HCT116 (cell line): Measurements from ENCODE around the gene C10orf90. TPM values are rescaled to one million over a fixed set of nuclear protein-coding genes. Genes with fewer than 3 reads are reported as not detected.

Source experiments
- ATAC-seq: fragments of 200-7000 bp; cut with Tn5 transposase; 2 replicates; pipeline ENCODE4 v1.9.1; 2020; ENCODE audit warnings: mild to moderate bottlenecking, moderate library complexity
- BruUV-seq: library from RNA; stranded (reverse); fragments of 400-500 nt; replicated peaks from 2 replicates; lab custom pipeline; 2021; lab: Mats Ljungman, UMichigan
- CTCF ChIA-PET: fragments of 300-600 bp; sonication (Branson Sonifier 250); formaldehyde crosslinking; loops from one replicate; lab custom pipeline; 2021; ENCODE audit warnings: antibody characterized with exemption; lab: Charles Lee
- POLR2A ChIA-PET: fragments of 300-600, 350-600 bp; sonication (Branson Sonifier 250); formaldehyde crosslinking; loops from one replicate; lab custom pipeline; 2021; ENCODE audit warnings: antibody characterized with exemption; lab: Charles Lee
- RAD21 ChIA-PET, 2 experiments: fragments of 300-600 bp; sonication (Branson Sonifier 250); formaldehyde crosslinking; loops; one replicate each; lab custom pipeline; 2023; ENCODE audit warnings: low total read pairs in 2 of 2; ENCODE audit not compliant: uncharacterized antibody in 2 of 2, unreplicated experiment in 2 of 2, low non-redundant PET in 1 of 2; lab: Charles Lee
- DNase-seq: peaks from one replicate; pipeline ENCODE4 v3.0.0-alpha.2; 2010; ENCODE audit warnings: low read depth, low spot score
- H2AFZ ChIP-seq: fragments of 200-600 bp; shearing (Covaris generic), sonication (generic); 2 replicates; pipeline ENCODE4 v1.6.1; 2017; ENCODE audit warnings: low read depth, mixed run types, mixed read lengths, antibody characterized with exemption, low read length; ENCODE audit not compliant: poor library complexity, severe bottlenecking
- H3K27ac ChIP-seq: 2 replicates; pipeline ENCODE4 v1.5.1; 2012; ENCODE audit warnings: low read depth, low read length
- H3K27me3 ChIP-seq: fragments of 200-600 bp; sonication (generic); 2 replicates; pipeline ENCODE4 v1.6.1; 2016; ENCODE audit warnings: mixed run types, low read length, mixed read lengths; ENCODE audit not compliant: insufficient read depth
- H3K36me3 ChIP-seq, 2 experiments: fragments of 200-500 bp in 1 of 2; fragments of 200-600 bp in 1 of 2; sonication (Bioruptor generic) in 1 of 2; sonication (generic) in 1 of 2; 2 replicates each; pipeline versions ENCODE4 v1.5.1 to v1.6.1; 2014 to 2016; ENCODE audit warnings: low read length in 2 of 2, inconsistent platforms in 1 of 2, mixed read lengths in 1 of 2, mixed run types in 1 of 2; ENCODE audit not compliant: insufficient read depth in 2 of 2, control insufficient read depth in 1 of 2
- H3K4me1 ChIP-seq, 2 experiments: fragments of 200-600 bp in 1 of 2; sonication (generic) in 1 of 2; 2 replicates each; pipeline versions ENCODE4 v1.5.1 to v1.6.1; 2012 to 2017; ENCODE audit warnings: low read length in 2 of 2, inconsistent platforms in 1 of 2, mild to moderate bottlenecking in 1 of 2, mixed read lengths in 1 of 2, mixed run types in 1 of 2, moderate library complexity in 1 of 2; ENCODE audit not compliant: insufficient read depth in 2 of 2, control insufficient read depth in 1 of 2
- H3K4me2 ChIP-seq: fragments of 200-600 bp; sonication (generic); 2 replicates; pipeline ENCODE4 v1.6.1; 2017; ENCODE audit warnings: mixed run types, low read length, mixed read lengths
- H3K4me3 ChIP-seq, 2 experiments: fragments of 200-600 bp in 1 of 2; sonication (generic) in 1 of 2; replicated peaks in 1 of 2; 2 replicates each; pipeline ENCODE4 v1.5.1; 2011 to 2016; ENCODE audit warnings: low read length in 2 of 2, control low read depth in 1 of 2, low read depth in 1 of 2, mild to moderate bottlenecking in 1 of 2, mixed read lengths in 1 of 2, mixed run types in 1 of 2
- H3K79me2 ChIP-seq: fragments of 200-600 bp; sonication (generic); 2 replicates; pipeline ENCODE4 v1.6.1; 2017; ENCODE audit warnings: mild to moderate bottlenecking, mixed run types, low read length, moderate library complexity, mixed read lengths; ENCODE audit not compliant: insufficient read depth
- H3K9ac ChIP-seq: fragments of 200-600 bp; sonication (generic); 2 replicates; pipeline ENCODE4 v1.6.1; 2016; ENCODE audit warnings: low read length, mixed read lengths
- H3K9me2 ChIP-seq: fragments of 200-600 bp; sonication (generic), shearing (Covaris generic); 2 replicates; pipeline ENCODE4 v1.6.1; 2017; ENCODE audit warnings: mixed run types, mild to moderate bottlenecking, moderate library complexity; ENCODE audit not compliant: insufficient read depth
- H3K9me3 ChIP-seq, 2 experiments: fragments of 200-500 bp in 1 of 2; fragments of 200-600 bp in 1 of 2; sonication (Bioruptor generic) in 1 of 2; sonication (generic) in 1 of 2; 2 replicates each; pipeline ENCODE4 v1.6.1; 2014 to 2017; ENCODE audit warnings: low read length in 2 of 2, mixed read lengths in 2 of 2, inconsistent platforms in 1 of 2, low read depth in 1 of 2, mild to moderate bottlenecking in 1 of 2, mixed run types in 1 of 2, moderate library complexity in 1 of 2; ENCODE audit not compliant: control insufficient read depth in 1 of 2, insufficient read depth in 1 of 2
- H4K20me1 ChIP-seq: fragments of 200-600 bp; sonication (generic), shearing (Covaris generic); 2 replicates; pipeline ENCODE4 v1.6.1; 2017; ENCODE audit warnings: mixed run types, mild to moderate bottlenecking, moderate library complexity; ENCODE audit not compliant: insufficient read depth
- ATF3 ChIP-seq: IDR thresholded peaks from 2 replicates; pipeline ENCODE4 v1.6.1; 2012
- CBX3 ChIP-seq: IDR thresholded peaks from 2 replicates; pipeline ENCODE4 v1.6.1; 2012; ENCODE audit warnings: low read depth
- CEBPB ChIP-seq: IDR thresholded peaks from 2 replicates; pipeline ENCODE4 v1.6.1; 2012; ENCODE audit warnings: low read depth
- CTCF ChIP-seq, 3 experiments: fragments of 200-600 bp in 1 of 3; sonication (generic) in 1 of 3; IDR thresholded peaks in 2 of 3; conservative IDR thresholded peaks in 1 of 3; 2 replicates each; pipeline ENCODE4 v1.5.1; 2012 to 2017; ENCODE audit warnings: low read depth in 2 of 3, low read length in 2 of 3, antibody characterized with exemption in 1 of 3, borderline replicate concordance in 1 of 3, control low read depth in 1 of 3, mild to moderate bottlenecking in 1 of 3, mixed read lengths in 1 of 3, mixed run types in 1 of 3, moderate library complexity in 1 of 3; ENCODE audit not compliant: insufficient read depth in 1 of 3
- EGR1 ChIP-seq: IDR thresholded peaks from 2 replicates; pipeline ENCODE4 v1.6.1; 2012; ENCODE audit warnings: low read depth
- ELF1 ChIP-seq: IDR thresholded peaks from 2 replicates; pipeline ENCODE4 v1.6.1; 2012; ENCODE audit warnings: low read depth, borderline replicate concordance
- EZH2 ChIP-seq: fragments of 200-600 bp; sonication (generic); IDR thresholded peaks from 2 replicates; pipeline ENCODE4 v1.6.1; 2017; ENCODE audit warnings: antibody characterized with exemption, mixed run types
- EZH2phosphoT487 ChIP-seq: fragments of 200-600 bp; IDR thresholded peaks from 2 replicates; pipeline ENCODE4 v1.6.1; 2018; ENCODE audit warnings: antibody characterized with exemption, borderline replicate concordance
- FOSL1 ChIP-seq: IDR thresholded peaks from 2 replicates; pipeline ENCODE4 v1.6.1; 2012; ENCODE audit warnings: low read depth
- JUND ChIP-seq: IDR thresholded peaks from 2 replicates; pipeline ENCODE4 v1.6.1; 2012
- POLR2AphosphoS5 ChIP-seq: IDR thresholded peaks from 2 replicates; pipeline ENCODE4 v1.6.1; 2011; ENCODE audit warnings: mild to moderate bottlenecking, low read depth, low read length, moderate library complexity
- SIN3A ChIP-seq: IDR thresholded peaks from 2 replicates; pipeline ENCODE4 v1.6.1; 2012; ENCODE audit warnings: low read depth
- SP1 ChIP-seq: IDR thresholded peaks from 2 replicates; pipeline ENCODE4 v1.6.1; 2012; ENCODE audit warnings: low read depth
- SRF ChIP-seq: IDR thresholded peaks from 2 replicates; pipeline ENCODE4 v1.6.1; 2012; ENCODE audit warnings: low read depth
- TCF7L2 ChIP-seq: IDR thresholded peaks from 2 replicates; pipeline ENCODE4 v1.7.0; 2011; ENCODE audit warnings: borderline replicate concordance, inconsistent platforms; ENCODE audit not compliant: insufficient read depth, insufficient read length; ENCODE audit errors: extremely low read depth
- ZBTB33 ChIP-seq: IDR thresholded peaks from 2 replicates; pipeline ENCODE4 v1.6.1; 2011; ENCODE audit warnings: mild to moderate bottlenecking, low read length, moderate library complexity; ENCODE audit not compliant: insufficient replicate concordance; ENCODE audit errors: extremely low read depth
- ZFX ChIP-seq: fragments of 450-650 bp; IDR thresholded peaks from 2 replicates; pipeline ENCODE4 v1.6.1; 2017
- intact Hi-C: fragments of 100-400 bp; cut with micrococcal nuclease; formaldehyde crosslinking; loops from 2 replicates; pipeline ENCODE4 v1.10.0; 2022
- total RNA-seq: library from RNA; stranded (reverse); gene quantifications from one replicate; pipeline ENCODE4 v1.2.1, GENCODE V29; 2021; ENCODE audit not compliant: unreplicated experiment

The C10orf90 gene
- total RNA-seq, 1 experiment from 2014 or later, result not detected

- H3K27ac ChIP-seq, result no peak overlapping the region
- intact Hi-C loops, result no loop called here
- no TSS peak for BruUV-seq
- no peak overlapping the region for H3K4me2 ChIP-seq
- no peak for TF ChIP-seq ATF3
- TF ChIP-seq EGR1, result no peak
- no peaks in the 10 kb centered on the region for H3K36me3 ChIP-seq
- no peaks in the 10 kb centered on the region for H4K20me1 ChIP-seq
- H3K4me1 ChIP-seq, result no peaks in the 10 kb centered on the region
- no peak overlapping the region for H3K4me3 ChIP-seq
- ATAC-seq, result no peak
- H3K9me3 ChIP-seq, result no peaks in the 10 kb centered on the region
- peaks cover 55% of the 10 kb centered on the region for H3K27me3 ChIP-seq
- H3K9me2 ChIP-seq, result no peaks in the 10 kb centered on the region
- ChIA-PET CTCF (no interaction called here), POLR2A (no interaction called here), RAD21 (no interaction called here)
- H3K79me2 ChIP-seq, result no peaks in the 10 kb centered on the region
- DNase-seq, result no peak
- no peak overlapping the region for H2AFZ ChIP-seq
- H3K9ac ChIP-seq, result no peak overlapping the region
Observed at GRCh38 chr10:126704649-126705048, 34.2 kb upstream of the C10orf90 start.

- RAD21 ChIA-PET, result no interaction called here
- no peaks in the 10 kb centered on the region for H3K9me3 ChIP-seq
- no peaks in the 10 kb centered on the region for H3K4me1 ChIP-seq
- no peak overlapping the region for H3K4me3 ChIP-seq
- intact Hi-C loops, result no loop called here
- POLR2A ChIA-PET, result no interaction called here
- no peak overlapping the region for H3K27ac ChIP-seq
- DNase-seq, result no peak
- no peaks in the 10 kb centered on the region for H3K36me3 ChIP-seq
- no peaks in the 10 kb centered on the region for H3K79me2 ChIP-seq
- no peak for TF ChIP-seq ELF1
- no peak for TF ChIP-seq CEBPB
- no peak for TF ChIP-seq SIN3A
- TF ChIP-seq JUND, result no peak
- TF ChIP-seq TCF7L2, result no peak
- TF ChIP-seq ATF3, result no peak
- no peak for TF ChIP-seq EZH2phosphoT487
- TF ChIP-seq EZH2, result no peak
- no peak for TF ChIP-seq CTCF (IDR thresholded peaks at IDR 0.05 in 2 of 3, conservative IDR thresholded peaks at IDR 0.05 in 1 of 3; ENCODE audit: borderline replicate concordance in 1 of 3, insufficient read depth in 1 of 3, low read depth in 2 of 3, low read length in 2 of 3)
- no peak for TF ChIP-seq SP1
- no peak for TF ChIP-seq FOSL1
- TF ChIP-seq POLR2AphosphoS5, result no peak
- TF ChIP-seq SRF, result no peak
- no peak for TF ChIP-seq CBX3
- no peak for TF ChIP-seq EGR1
- no peak for TF ChIP-seq ZBTB33
- TF ChIP-seq ZFX, result no peak
- BruUV-seq, result no TSS peak
- H3K27me3 ChIP-seq, result peaks cover 69% of the 10 kb centered on the region
- no peak overlapping the region for H2AFZ ChIP-seq
- no peak overlapping the region for H3K9ac ChIP-seq
- CTCF ChIA-PET, result no interaction called here
- no peaks in the 10 kb centered on the region for H3K9me2 ChIP-seq
- ATAC-seq, result no peak
- no peak overlapping the region for H3K4me2 ChIP-seq
- no peaks in the 10 kb centered on the region for H4K20me1 ChIP-seq
Observed at GRCh38 chr10:126702181-126702580, 31.7 kb upstream of the C10orf90 start.
